NB4 (cell line): Measurements from ENCODE around the gene GALNS.

ENCODE experiments used
- CTCF ChIP-seq: IDR thresholded peaks from one replicate; pipeline ENCODE4 v1.5.1; 2012; ENCODE audit warnings: low read depth, low read length
- MAX ChIP-seq: IDR thresholded peaks from 2 replicates; pipeline ENCODE4 v1.6.1; 2011; ENCODE audit warnings: low read depth, low read length
- MYC ChIP-seq: IDR thresholded peaks from 2 replicates; pipeline ENCODE4 v1.6.1; 2011; ENCODE audit warnings: low read depth, low read length

- TF ChIP-seq CTCF, result no peak
- TF ChIP-seq MAX, result no peak
- TF ChIP-seq MYC, result no peak
These were observed 38.6 kb upstream of the GALNS start for GRCh38 chr16:88895335-88895734.
